ENCODE measurements around the gene KRTAP10-2.

- TF ChIP-seq CTCF (IDR thresholded peaks at IDR 0.05) (no peak), POLR2A (IDR thresholded peaks at IDR 0.05) (no peak)
Measured at GRCh38 chr21:44530903-44531605, 20.3 kb downstream of the KRTAP10-2 start.

Measured in heart left ventricle (tissue), 13 donors.